Choroid plexus epithelial cell (primary cell): ENCODE data around the gene IGFBP2.

Experiments
- DNase-seq: peaks from one replicate; pipeline ENCODE4 v3.0.0-alpha.2; 2010; ENCODE audit warnings: low read depth
- H3K4me3 ChIP-seq: 2 replicates; pipeline ENCODE4 v1.5.1; 2011; ENCODE audit warnings: low read depth, mild to moderate bottlenecking, control low read depth, low read length, moderate library complexity
- CTCF ChIP-seq: conservative IDR thresholded peaks from 2 replicates; pipeline ENCODE4 v1.5.1; 2011; ENCODE audit warnings: low read depth, mild to moderate bottlenecking, control low read depth, inconsistent platforms, low read length, moderate library complexity

IGFBP2 gene

DNA sequence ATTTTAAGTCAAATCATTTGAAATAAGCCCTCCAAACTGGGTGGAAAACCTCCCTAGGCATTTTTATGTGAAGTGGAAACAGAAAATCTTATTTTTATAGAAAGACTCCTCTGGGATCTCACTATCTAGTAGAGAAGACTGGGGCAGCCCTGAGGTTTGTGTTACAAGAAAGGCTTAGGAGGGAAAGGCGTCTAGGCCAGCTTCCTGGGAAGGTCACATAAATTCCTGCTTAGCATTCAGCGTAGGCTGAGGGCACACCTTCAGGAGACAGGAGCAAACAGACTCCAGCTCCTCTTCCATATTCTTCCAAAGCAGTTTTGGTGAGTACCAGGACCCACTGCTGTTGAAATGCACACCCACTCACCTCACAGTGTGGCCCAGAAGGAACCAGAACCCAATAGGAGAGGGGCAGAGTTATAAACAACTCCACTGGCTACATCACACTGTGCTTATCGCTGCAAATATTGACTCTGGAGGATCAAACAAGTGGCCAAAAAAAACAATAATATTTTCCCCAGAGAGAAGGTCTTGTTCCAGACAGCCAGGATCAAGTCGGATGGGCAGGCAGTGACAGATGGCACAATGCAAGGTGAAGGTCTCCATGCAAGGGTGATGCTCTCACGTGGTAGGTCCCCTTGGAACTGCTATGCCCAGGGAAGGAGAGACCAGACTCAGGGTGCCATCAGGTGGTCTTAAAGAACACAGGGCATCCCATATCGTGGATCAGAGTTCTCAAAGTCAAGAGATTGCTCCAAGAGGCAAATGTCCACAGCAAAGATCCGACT, 17.7 kb upstream of the IGFBP2 start:
- no peak overlapping the region for H3K4me3 ChIP-seq
- no peak for DNase-seq
- TF ChIP-seq CTCF: no peak

- H3K4me3 ChIP-seq: no peak overlapping the region
- TF ChIP-seq CTCF: no peak
- DNase-seq: no peak
Measured at GRCh38 chr2:216616083-216616678, 17.0 kb upstream of the IGFBP2 start.

GRCh38 chr2:216617159-216617815, 15.9 kb upstream of the IGFBP2 start:
- H3K4me3 ChIP-seq: no peak overlapping the region
- DNase-seq: no peak
- TF ChIP-seq CTCF: no peak

GRCh38 chr2:216618785-216619184, 14.4 kb upstream of the IGFBP2 start:
- H3K4me3 ChIP-seq: no peak overlapping the region
- no peak for DNase-seq
- TF ChIP-seq CTCF: no peak

DNA sequence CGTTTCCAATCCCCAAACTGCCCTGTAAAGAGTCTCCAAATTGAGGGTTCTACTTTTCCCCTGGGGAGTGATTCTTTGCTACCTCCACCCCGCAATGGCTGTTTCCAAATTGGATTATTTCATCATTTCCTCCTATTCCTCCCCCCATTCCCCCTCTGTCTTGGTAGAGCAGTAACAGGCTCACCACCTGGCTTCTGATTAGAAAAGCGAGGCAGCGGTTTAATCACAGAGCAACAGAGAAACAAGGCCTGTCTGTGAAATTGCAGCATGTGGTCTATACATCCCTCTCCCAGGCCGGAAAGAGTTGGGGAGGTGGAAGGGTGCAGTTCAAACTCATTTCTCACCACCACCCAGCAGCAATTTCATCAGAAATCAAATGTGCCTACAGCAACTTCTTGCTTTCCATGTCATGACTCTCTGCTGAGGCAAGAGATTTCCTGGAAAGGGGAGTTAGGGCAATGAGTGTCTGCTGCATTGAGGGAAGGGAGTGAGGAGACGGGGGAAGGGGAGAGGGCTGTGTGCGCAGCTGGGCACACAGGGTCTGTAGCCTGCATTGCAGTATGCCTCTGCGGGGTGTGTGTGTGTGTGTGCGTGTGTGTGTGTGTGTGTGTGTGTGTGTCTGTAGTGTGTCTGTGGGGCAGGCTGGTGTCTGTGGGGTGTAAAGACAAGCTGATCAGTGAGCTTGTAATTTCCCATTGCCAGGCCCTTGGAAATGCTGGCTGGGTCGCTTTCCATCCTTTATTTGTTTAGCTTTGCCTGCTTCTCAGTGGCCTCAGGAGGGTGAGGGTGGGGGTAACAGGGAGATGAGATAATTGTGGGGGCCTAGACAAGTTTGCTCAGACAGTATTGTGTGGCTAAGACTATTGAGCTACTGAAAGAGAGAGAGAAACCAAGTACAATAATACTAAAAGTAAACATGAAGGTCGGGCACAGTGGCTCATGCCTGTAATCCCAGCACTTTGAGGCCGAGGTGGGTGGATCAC, 13.5 kb upstream of the IGFBP2 start:
- TF ChIP-seq CTCF: no peak
- no peak overlapping the region for H3K4me3 ChIP-seq
- DNase-seq: peak; percentile 72

GRCh38 chr2:216620786-216621185, 12.4 kb upstream of the IGFBP2 start:
- no peak overlapping the region for H3K4me3 ChIP-seq
- TF ChIP-seq CTCF: no peak
- peak; percentile 78 for DNase-seq
